Thyroid gland (tissue), 4 donors: ENCODE data around the gene ST3GAL4.

ENCODE experiments used
- POLR2A ChIP-seq, 2 donors: fragments of 450-650 bp; IDR thresholded peaks; one replicate each; pipeline ENCODE4 v1.6.1; 2017; ENCODE audit warnings: antibody characterized with exemption in 2 of 2, mild to moderate bottlenecking in 2 of 2, moderate library complexity in 1 of 2
- TF ChIP-seq, protein P1 (sequence below), 6 experiments: fragments of 200-600 bp in 3 of 6; fragments of 450-650 bp in 3 of 6; sonication (generic) in 3 of 6; IDR thresholded peaks; one replicate each; pipeline ENCODE4 v1.5.1; 2016 to 2019; ENCODE audit warnings: antibody characterized with exemption in 6 of 6, mild to moderate bottlenecking in 2 of 6, inconsistent platforms in 1 of 6, moderate library complexity in 1 of 6

DNA sequence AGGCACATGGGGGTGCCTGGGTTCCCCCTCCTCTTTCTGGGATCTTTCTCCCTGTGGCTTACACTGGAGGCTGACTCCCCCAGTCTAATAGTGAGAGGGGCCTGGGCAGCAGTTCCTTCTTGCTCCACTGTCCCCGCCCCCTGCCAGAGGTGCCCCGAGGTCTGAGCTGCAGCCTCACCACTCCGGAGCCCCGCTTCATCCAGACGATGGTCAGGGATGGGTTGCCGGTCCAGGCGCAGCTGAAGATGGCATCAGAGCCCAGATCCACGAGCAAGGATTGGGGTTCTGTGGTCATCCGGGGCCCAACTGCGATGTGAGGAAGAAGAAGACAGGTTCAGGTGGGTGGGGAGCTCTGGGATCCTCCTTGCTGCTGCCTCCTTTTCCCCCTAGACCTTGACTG, 91.1 kb downstream of the ST3GAL4 start:
- TF ChIP-seq, protein P1, sequence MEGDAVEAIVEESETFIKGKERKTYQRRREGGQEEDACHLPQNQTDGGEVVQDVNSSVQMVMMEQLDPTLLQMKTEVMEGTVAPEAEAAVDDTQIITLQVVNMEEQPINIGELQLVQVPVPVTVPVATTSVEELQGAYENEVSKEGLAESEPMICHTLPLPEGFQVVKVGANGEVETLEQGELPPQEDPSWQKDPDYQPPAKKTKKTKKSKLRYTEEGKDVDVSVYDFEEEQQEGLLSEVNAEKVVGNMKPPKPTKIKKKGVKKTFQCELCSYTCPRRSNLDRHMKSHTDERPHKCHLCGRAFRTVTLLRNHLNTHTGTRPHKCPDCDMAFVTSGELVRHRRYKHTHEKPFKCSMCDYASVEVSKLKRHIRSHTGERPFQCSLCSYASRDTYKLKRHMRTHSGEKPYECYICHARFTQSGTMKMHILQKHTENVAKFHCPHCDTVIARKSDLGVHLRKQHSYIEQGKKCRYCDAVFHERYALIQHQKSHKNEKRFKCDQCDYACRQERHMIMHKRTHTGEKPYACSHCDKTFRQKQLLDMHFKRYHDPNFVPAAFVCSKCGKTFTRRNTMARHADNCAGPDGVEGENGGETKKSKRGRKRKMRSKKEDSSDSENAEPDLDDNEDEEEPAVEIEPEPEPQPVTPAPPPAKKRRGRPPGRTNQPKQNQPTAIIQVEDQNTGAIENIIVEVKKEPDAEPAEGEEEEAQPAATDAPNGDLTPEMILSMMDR (IDR thresholded peaks at IDR 0.05): no peak
- TF ChIP-seq POLR2A (IDR thresholded peaks at IDR 0.05): no peak
